H1 (cell line): ENCODE data around the gene CTSL.

Experiments
- RAD21 ChIP-seq, 2 experiments: IDR thresholded peaks in 1 of 2; conservative IDR thresholded peaks in 1 of 2; 2 replicates each; pipeline ENCODE4 v1.6.1; 2011; ENCODE audit warnings: low read depth in 2 of 2, low read length in 2 of 2, improper control_type of control experiment in 1 of 2, inconsistent platforms in 1 of 2, mild to moderate bottlenecking in 1 of 2, moderate library complexity in 1 of 2
- TF ChIP-seq, protein P1 (sequence below), 3 experiments: IDR thresholded peaks; 1 replicate in 2 of 3; 2 replicates in 1 of 3; pipeline versions ENCODE4 v1.5.1 to v1.6.1; 2011; ENCODE audit warnings: low read length in 3 of 3, mild to moderate bottlenecking in 3 of 3, inconsistent platforms in 2 of 3, low read depth in 1 of 3, moderate library complexity in 1 of 3; ENCODE audit not compliant: insufficient read depth in 1 of 3; ENCODE audit errors: control extremely low read depth in 1 of 3

DNA sequence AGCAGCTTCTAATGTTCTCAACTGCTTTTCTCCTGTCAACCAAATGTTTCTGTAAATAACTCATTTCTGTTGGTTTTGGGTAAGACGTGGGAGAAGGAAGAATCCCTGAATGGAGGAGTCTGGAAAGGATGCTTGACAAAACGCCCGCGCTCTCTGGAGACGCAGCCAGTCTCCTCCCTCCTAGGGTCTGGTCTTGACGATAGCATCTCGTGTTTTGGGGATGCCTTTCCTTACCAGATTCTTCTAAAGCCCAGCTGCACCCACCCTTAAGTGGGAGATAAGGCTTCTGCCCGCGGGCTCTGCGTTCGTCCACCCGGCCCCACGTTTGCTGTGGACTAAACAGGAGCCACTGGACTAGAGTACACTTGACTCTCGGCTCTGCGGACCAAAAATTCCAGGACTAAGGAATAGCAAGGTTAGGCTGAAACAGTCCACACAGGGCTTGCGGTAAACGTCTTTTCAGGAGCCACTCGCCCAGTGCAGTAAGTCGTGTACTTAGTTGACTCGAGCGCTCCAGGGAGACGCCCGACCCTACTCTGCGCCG lies 491 bp upstream of the CTSL start:
- TF ChIP-seq, protein P1, sequence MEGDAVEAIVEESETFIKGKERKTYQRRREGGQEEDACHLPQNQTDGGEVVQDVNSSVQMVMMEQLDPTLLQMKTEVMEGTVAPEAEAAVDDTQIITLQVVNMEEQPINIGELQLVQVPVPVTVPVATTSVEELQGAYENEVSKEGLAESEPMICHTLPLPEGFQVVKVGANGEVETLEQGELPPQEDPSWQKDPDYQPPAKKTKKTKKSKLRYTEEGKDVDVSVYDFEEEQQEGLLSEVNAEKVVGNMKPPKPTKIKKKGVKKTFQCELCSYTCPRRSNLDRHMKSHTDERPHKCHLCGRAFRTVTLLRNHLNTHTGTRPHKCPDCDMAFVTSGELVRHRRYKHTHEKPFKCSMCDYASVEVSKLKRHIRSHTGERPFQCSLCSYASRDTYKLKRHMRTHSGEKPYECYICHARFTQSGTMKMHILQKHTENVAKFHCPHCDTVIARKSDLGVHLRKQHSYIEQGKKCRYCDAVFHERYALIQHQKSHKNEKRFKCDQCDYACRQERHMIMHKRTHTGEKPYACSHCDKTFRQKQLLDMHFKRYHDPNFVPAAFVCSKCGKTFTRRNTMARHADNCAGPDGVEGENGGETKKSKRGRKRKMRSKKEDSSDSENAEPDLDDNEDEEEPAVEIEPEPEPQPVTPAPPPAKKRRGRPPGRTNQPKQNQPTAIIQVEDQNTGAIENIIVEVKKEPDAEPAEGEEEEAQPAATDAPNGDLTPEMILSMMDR (IDR thresholded peaks at IDR 0.05; ENCODE audit: control extremely low read depth in 1 of 3, insufficient read depth in 1 of 3, low read depth in 1 of 3, low read length in 3 of 3): no peak
- no peak for TF ChIP-seq RAD21 (IDR thresholded peaks at IDR 0.05 in 1 of 2, conservative IDR thresholded peaks at IDR 0.05 in 1 of 2; ENCODE audit: low read depth in 2 of 2, low read length in 2 of 2)
